Prostate gland (tissue), 2 donors: ENCODE results near the gene KCNMB4.

Source experiments
- POLR2A ChIP-seq: fragments of 450-650 bp; IDR thresholded peaks from one replicate; pipeline ENCODE4 v1.6.1; 2016; ENCODE audit warnings: antibody characterized with exemption, mild to moderate bottlenecking
- POLR2AphosphoS5 ChIP-seq: sonication (generic); formaldehyde crosslinking; IDR thresholded peaks from one replicate; pipeline ENCODE4 v1.6.1; 2017; ENCODE audit warnings: antibody characterized with exemption
- TF ChIP-seq, protein P1 (sequence below), 4 experiments: fragments of 200-600 bp in 2 of 4; fragments of 450-650 bp in 2 of 4; sonication (generic) in 2 of 4; IDR thresholded peaks; 1 replicate in 3 of 4; 2 replicates in 1 of 4; pipeline ENCODE4 v1.5.1; 2016 to 2019; ENCODE audit warnings: antibody characterized with exemption in 4 of 4, mild to moderate bottlenecking in 2 of 4, moderate library complexity in 2 of 4

GRCh38 chr12:70417121-70417520 is 51.0 kb downstream of the KCNMB4 start:
- TF ChIP-seq, protein P1, sequence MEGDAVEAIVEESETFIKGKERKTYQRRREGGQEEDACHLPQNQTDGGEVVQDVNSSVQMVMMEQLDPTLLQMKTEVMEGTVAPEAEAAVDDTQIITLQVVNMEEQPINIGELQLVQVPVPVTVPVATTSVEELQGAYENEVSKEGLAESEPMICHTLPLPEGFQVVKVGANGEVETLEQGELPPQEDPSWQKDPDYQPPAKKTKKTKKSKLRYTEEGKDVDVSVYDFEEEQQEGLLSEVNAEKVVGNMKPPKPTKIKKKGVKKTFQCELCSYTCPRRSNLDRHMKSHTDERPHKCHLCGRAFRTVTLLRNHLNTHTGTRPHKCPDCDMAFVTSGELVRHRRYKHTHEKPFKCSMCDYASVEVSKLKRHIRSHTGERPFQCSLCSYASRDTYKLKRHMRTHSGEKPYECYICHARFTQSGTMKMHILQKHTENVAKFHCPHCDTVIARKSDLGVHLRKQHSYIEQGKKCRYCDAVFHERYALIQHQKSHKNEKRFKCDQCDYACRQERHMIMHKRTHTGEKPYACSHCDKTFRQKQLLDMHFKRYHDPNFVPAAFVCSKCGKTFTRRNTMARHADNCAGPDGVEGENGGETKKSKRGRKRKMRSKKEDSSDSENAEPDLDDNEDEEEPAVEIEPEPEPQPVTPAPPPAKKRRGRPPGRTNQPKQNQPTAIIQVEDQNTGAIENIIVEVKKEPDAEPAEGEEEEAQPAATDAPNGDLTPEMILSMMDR (IDR thresholded peaks at IDR 0.05), result no peak
- TF ChIP-seq POLR2A (no peak), POLR2AphosphoS5 (no peak)
